Measurements from ENCODE around the gene YWHAH.

YWHAH gene

DNA sequence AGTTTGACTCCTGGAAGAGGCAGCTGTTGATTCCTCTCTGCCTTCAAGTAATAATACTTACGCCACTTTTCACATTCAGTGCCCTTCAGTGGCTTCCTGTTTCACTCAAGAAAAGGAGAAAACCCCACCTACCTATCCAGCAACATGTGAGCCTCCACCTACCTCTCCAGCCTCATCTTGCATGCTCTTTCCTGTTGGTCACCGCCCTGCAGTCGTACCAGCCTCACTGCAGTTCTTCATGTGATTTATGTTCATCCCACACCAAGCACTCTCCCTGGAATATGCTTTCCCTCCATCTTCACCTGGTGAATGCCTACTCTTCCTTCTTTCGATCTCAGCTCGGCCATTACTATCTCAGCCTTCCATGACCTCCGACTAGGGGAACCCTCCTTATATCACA, 21.8 kb upstream of the YWHAH start:
- Histone ChIP-seq H3K4me3 (ENCODE audit: low read depth in 1 of 5, low read length in 5 of 5) (no peak overlapping the region), H3K9ac (ENCODE audit: low read length in 5 of 5) (no peak overlapping the region), H3K9me3 (ENCODE audit: control insufficient read depth in 5 of 5, low read length in 5 of 5) (no peaks in the 10 kb centered on the region), H3K36me3 (ENCODE audit: control insufficient read depth in 5 of 5, insufficient read depth in 5 of 5, low read length in 5 of 5) (no peaks in the 10 kb centered on the region), H3K27me3 (ENCODE audit: control insufficient read depth in 5 of 5, insufficient read depth in 4 of 5, low read length in 5 of 5) (peaks cover 0 to 3% (median 2%) of the 10 kb centered on the region in 5 donors), H3K4me1 (ENCODE audit: control insufficient read depth in 5 of 5, insufficient read depth in 5 of 5, low read length in 5 of 5) (peaks cover 0 to 28% (median 5%) of the 10 kb centered on the region in 5 donors), H3K27ac (ENCODE audit: low read depth, low read length) (no peak overlapping the region)

GRCh38 chr22:31923136-31923535, 21.2 kb upstream of the YWHAH start:
- H3K9ac ChIP-seq (ENCODE audit: low read length in 5 of 5) = peak overlapping the region in 1 of 5 donors; percentile 43
- no peak overlapping the region for H3K4me3 ChIP-seq (ENCODE audit: low read depth in 1 of 5, low read length in 5 of 5)
- H3K4me1 ChIP-seq (ENCODE audit: control insufficient read depth in 5 of 5, insufficient read depth in 5 of 5, low read length in 5 of 5) = peaks cover 0 to 25% (median 2%) of the 10 kb centered on the region in 5 donors
- no peaks in the 10 kb centered on the region for H3K9me3 ChIP-seq (ENCODE audit: control insufficient read depth in 5 of 5, low read length in 5 of 5)
- H3K27me3 ChIP-seq (ENCODE audit: control insufficient read depth in 5 of 5, insufficient read depth in 4 of 5, low read length in 5 of 5) = peaks cover 0 to 3% (median 0%) of the 10 kb centered on the region in 5 donors
- no peaks in the 10 kb centered on the region for H3K36me3 ChIP-seq (ENCODE audit: control insufficient read depth in 5 of 5, insufficient read depth in 5 of 5, low read length in 5 of 5)
- no peak overlapping the region for H3K27ac ChIP-seq (ENCODE audit: low read depth, low read length)

GRCh38 chr22:31923747-31924146, 20.6 kb upstream of the YWHAH start:
- Histone ChIP-seq H3K27ac (ENCODE audit: low read depth, low read length) (no peak overlapping the region), H3K36me3 (ENCODE audit: control insufficient read depth in 5 of 5, insufficient read depth in 5 of 5, low read length in 5 of 5) (no peaks in the 10 kb centered on the region), H3K4me3 (ENCODE audit: low read depth in 1 of 5, low read length in 5 of 5) (no peak overlapping the region), H3K9me3 (ENCODE audit: control insufficient read depth in 5 of 5, low read length in 5 of 5) (no peaks in the 10 kb centered on the region), H3K27me3 (ENCODE audit: control insufficient read depth in 5 of 5, insufficient read depth in 4 of 5, low read length in 5 of 5) (peaks cover 0 to 3% (median 0%) of the 10 kb centered on the region in 5 donors), H3K4me1 (ENCODE audit: control insufficient read depth in 5 of 5, insufficient read depth in 5 of 5, low read length in 5 of 5) (peaks cover 0 to 25% (median 2%) of the 10 kb centered on the region in 5 donors), H3K9ac (ENCODE audit: low read length in 5 of 5) (no peak overlapping the region)

DNA sequence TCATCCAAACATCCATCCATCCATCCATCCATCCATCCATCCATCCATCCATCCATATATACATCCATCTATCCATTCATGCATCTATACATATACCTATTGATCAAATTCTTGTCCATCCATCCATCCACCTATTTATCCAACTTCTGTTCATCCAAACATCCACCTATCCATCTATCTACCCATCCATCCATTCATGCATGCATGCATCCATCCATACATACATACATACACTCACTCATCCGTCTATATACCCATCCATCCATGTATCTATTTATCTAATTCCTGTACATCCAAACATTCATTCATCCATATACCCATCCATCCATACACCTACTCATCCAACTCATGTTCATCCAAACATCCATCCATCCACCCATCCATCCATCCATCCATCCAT, 19.3 kb upstream of the YWHAH start:
- H3K4me1 ChIP-seq (ENCODE audit: control insufficient read depth in 5 of 5, insufficient read depth in 5 of 5, low read length in 5 of 5) = peaks cover 0 to 25% (median 4%) of the 10 kb centered on the region in 5 donors
- H3K9me3 ChIP-seq (ENCODE audit: control insufficient read depth in 5 of 5, low read length in 5 of 5) = no peaks in the 10 kb centered on the region
- H3K27ac ChIP-seq (ENCODE audit: low read depth, low read length) = no peak overlapping the region
- H3K9ac ChIP-seq (ENCODE audit: low read length in 5 of 5) = no peak overlapping the region
- no peak overlapping the region for H3K4me3 ChIP-seq (ENCODE audit: low read depth in 1 of 5, low read length in 5 of 5)
- H3K36me3 ChIP-seq (ENCODE audit: control insufficient read depth in 5 of 5, insufficient read depth in 5 of 5, low read length in 5 of 5) = no peaks in the 10 kb centered on the region
- peaks cover 0 to 3% (median 0%) of the 10 kb centered on the region in 5 donors for H3K27me3 ChIP-seq (ENCODE audit: control insufficient read depth in 5 of 5, insufficient read depth in 4 of 5, low read length in 5 of 5)

DNA sequence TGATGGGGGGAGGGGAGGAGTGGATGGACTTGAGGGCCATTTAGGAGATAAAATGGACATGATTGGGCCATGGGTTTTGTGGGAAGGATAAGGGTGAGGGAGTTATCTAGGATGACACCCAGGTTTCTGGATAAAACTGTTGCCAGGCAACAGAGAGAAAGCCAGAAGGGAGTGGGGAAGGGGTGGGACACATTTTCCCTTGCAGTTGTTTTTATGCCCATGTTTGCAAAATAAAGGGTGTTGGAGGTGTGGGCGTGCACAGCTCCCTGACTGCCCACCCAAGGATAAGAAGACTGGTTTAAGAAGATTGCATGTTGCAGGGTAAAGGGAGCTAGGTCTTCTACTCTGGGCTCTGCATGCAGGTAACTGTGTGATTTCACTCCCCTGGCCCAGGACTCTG, 18.3 kb upstream of the YWHAH start:
- peaks cover 0 to 3% (median 0%) of the 10 kb centered on the region in 5 donors for H3K27me3 ChIP-seq (ENCODE audit: control insufficient read depth in 5 of 5, insufficient read depth in 4 of 5, low read length in 5 of 5)
- peaks cover 0 to 24% (median 4%) of the 10 kb centered on the region in 5 donors for H3K4me1 ChIP-seq (ENCODE audit: control insufficient read depth in 5 of 5, insufficient read depth in 5 of 5, low read length in 5 of 5)
- H3K27ac ChIP-seq (ENCODE audit: low read depth, low read length) = no peak overlapping the region
- no peaks in the 10 kb centered on the region for H3K36me3 ChIP-seq (ENCODE audit: control insufficient read depth in 5 of 5, insufficient read depth in 5 of 5, low read length in 5 of 5)
- no peak overlapping the region for H3K4me3 ChIP-seq (ENCODE audit: low read depth in 1 of 5, low read length in 5 of 5)
- no peaks in the 10 kb centered on the region for H3K9me3 ChIP-seq (ENCODE audit: control insufficient read depth in 5 of 5, low read length in 5 of 5)
- no peak overlapping the region for H3K9ac ChIP-seq (ENCODE audit: low read length in 5 of 5)

- no peaks in the 10 kb centered on the region for H3K36me3 ChIP-seq (ENCODE audit: control insufficient read depth in 5 of 5, insufficient read depth in 5 of 5, low read length in 5 of 5)
- no peak overlapping the region for H3K4me3 ChIP-seq (ENCODE audit: low read depth in 1 of 5, low read length in 5 of 5)
- peaks cover 0 to 3% (median 0%) of the 10 kb centered on the region in 5 donors for H3K27me3 ChIP-seq (ENCODE audit: control insufficient read depth in 5 of 5, insufficient read depth in 4 of 5, low read length in 5 of 5)
- no peaks in the 10 kb centered on the region for H3K9me3 ChIP-seq (ENCODE audit: control insufficient read depth in 5 of 5, low read length in 5 of 5)
- no peak overlapping the region for H3K9ac ChIP-seq (ENCODE audit: low read length in 5 of 5)
- no peak overlapping the region for H3K27ac ChIP-seq (ENCODE audit: low read depth, low read length)
- peaks cover 0 to 22% (median 4%) of the 10 kb centered on the region in 5 donors for H3K4me1 ChIP-seq (ENCODE audit: control insufficient read depth in 5 of 5, insufficient read depth in 5 of 5, low read length in 5 of 5)
Measured at GRCh38 chr22:31926969-31927368, 17.4 kb upstream of the YWHAH start.

DNA sequence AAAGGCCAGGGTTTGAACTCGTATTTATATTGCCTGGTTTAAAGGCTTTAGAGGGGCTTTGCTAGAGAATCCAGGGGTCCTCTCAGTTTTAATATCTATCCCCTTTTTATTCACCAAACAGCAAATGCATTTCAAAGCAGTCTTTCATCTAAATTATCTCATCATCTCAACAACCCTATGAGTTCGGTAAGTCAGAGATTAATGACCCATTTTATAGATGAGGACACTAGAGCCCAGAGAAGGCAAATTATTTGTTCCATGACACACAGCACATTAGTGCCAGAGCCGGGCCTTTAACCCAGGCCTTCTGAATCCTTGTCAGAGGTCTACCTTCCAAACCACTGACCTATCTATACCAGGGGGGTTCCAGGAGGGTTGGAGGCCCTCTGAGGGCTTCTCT, 16.8 kb upstream of the YWHAH start:
- Histone ChIP-seq H3K9me3 (ENCODE audit: control insufficient read depth in 5 of 5, low read length in 5 of 5) (no peaks in the 10 kb centered on the region), H3K36me3 (ENCODE audit: control insufficient read depth in 5 of 5, insufficient read depth in 5 of 5, low read length in 5 of 5) (no peaks in the 10 kb centered on the region), H3K4me3 (ENCODE audit: low read depth in 1 of 5, low read length in 5 of 5) (no peak overlapping the region), H3K27me3 (ENCODE audit: control insufficient read depth in 5 of 5, insufficient read depth in 4 of 5, low read length in 5 of 5) (peaks cover 0 to 3% (median 0%) of the 10 kb centered on the region in 5 donors), H3K9ac (ENCODE audit: low read length in 5 of 5) (no peak overlapping the region), H3K27ac (ENCODE audit: low read depth, low read length) (no peak overlapping the region), H3K4me1 (ENCODE audit: control insufficient read depth in 5 of 5, insufficient read depth in 5 of 5, low read length in 5 of 5) (peaks cover 0 to 18% (median 2%) of the 10 kb centered on the region in 5 donors)

- no peak overlapping the region for H3K27ac ChIP-seq (ENCODE audit: low read depth, low read length)
- H3K9ac ChIP-seq (ENCODE audit: low read length in 5 of 5) = no peak overlapping the region
- H3K9me3 ChIP-seq (ENCODE audit: control insufficient read depth in 5 of 5, low read length in 5 of 5) = no peaks in the 10 kb centered on the region
- H3K4me3 ChIP-seq (ENCODE audit: low read depth in 1 of 5, low read length in 5 of 5) = no peak overlapping the region
- H3K27me3 ChIP-seq (ENCODE audit: control insufficient read depth in 5 of 5, insufficient read depth in 4 of 5, low read length in 5 of 5) = peaks cover 0 to 3% (median 0%) of the 10 kb centered on the region in 5 donors
- H3K4me1 ChIP-seq (ENCODE audit: control insufficient read depth in 5 of 5, insufficient read depth in 5 of 5, low read length in 5 of 5) = peaks cover 0 to 7% (median 3%) of the 10 kb centered on the region in 5 donors
- no peaks in the 10 kb centered on the region for H3K36me3 ChIP-seq (ENCODE audit: control insufficient read depth in 5 of 5, insufficient read depth in 5 of 5, low read length in 5 of 5)
Measured at GRCh38 chr22:31929167-31929930, 15.0 kb upstream of the YWHAH start.

DNA sequence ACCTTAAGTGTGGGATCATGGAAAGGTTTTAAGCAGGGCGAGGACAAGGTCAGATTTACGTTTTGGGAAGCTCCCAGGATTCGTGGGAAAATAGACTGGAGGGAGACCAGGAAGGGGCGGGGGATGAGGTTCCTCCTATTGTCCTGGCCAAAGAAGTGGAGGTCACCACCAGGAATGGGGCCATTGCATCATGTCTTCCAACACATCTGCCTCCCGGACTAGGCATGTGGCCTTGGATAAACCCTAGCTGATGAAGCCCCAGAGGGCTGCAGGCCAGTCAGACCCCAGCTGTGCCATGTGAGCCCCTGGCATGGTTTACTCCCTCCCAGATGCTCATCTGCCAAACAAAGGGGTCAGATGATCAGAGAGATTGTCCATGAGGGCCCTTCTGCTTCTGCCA, 11.5 kb upstream of the YWHAH start:
- Histone ChIP-seq H3K9me3 (ENCODE audit: control insufficient read depth in 5 of 5, low read length in 5 of 5) (no peaks in the 10 kb centered on the region), H3K27me3 (ENCODE audit: control insufficient read depth in 5 of 5, insufficient read depth in 4 of 5, low read length in 5 of 5) (no peaks in the 10 kb centered on the region), H3K36me3 (ENCODE audit: control insufficient read depth in 5 of 5, insufficient read depth in 5 of 5, low read length in 5 of 5) (no peaks in the 10 kb centered on the region), H3K4me3 (ENCODE audit: low read depth in 1 of 5, low read length in 5 of 5) (no peak overlapping the region), H3K27ac (ENCODE audit: low read depth, low read length) (no peak overlapping the region), H3K4me1 (ENCODE audit: control insufficient read depth in 5 of 5, insufficient read depth in 5 of 5, low read length in 5 of 5) (peaks cover 0 to 7% (median 2%) of the 10 kb centered on the region in 5 donors), H3K9ac (ENCODE audit: low read length in 5 of 5) (no peak overlapping the region)

- H3K4me1 ChIP-seq (ENCODE audit: control insufficient read depth in 5 of 5, insufficient read depth in 5 of 5, low read length in 5 of 5) = peaks cover 0 to 7% (median 2%) of the 10 kb centered on the region in 5 donors
- no peak overlapping the region for H3K9ac ChIP-seq (ENCODE audit: low read length in 5 of 5)
- H3K36me3 ChIP-seq (ENCODE audit: control insufficient read depth in 5 of 5, insufficient read depth in 5 of 5, low read length in 5 of 5) = no peaks in the 10 kb centered on the region
- H3K27me3 ChIP-seq (ENCODE audit: control insufficient read depth in 5 of 5, insufficient read depth in 4 of 5, low read length in 5 of 5) = no peaks in the 10 kb centered on the region
- no peaks in the 10 kb centered on the region for H3K9me3 ChIP-seq (ENCODE audit: control insufficient read depth in 5 of 5, low read length in 5 of 5)
- no peak overlapping the region for H3K4me3 ChIP-seq (ENCODE audit: low read depth in 1 of 5, low read length in 5 of 5)
- no peak overlapping the region for H3K27ac ChIP-seq (ENCODE audit: low read depth, low read length)
Measured at GRCh38 chr22:31933406-31933805, 10.9 kb upstream of the YWHAH start.
